ENCODE results near the gene NRSN1. TPM values are rescaled to one million over a fixed set of nuclear protein-coding genes. Genes with fewer than 3 reads are reported as not detected.

Gene NRSN1
- total and polyA plus RNA-seq, 4 donors = not detected

DNA sequence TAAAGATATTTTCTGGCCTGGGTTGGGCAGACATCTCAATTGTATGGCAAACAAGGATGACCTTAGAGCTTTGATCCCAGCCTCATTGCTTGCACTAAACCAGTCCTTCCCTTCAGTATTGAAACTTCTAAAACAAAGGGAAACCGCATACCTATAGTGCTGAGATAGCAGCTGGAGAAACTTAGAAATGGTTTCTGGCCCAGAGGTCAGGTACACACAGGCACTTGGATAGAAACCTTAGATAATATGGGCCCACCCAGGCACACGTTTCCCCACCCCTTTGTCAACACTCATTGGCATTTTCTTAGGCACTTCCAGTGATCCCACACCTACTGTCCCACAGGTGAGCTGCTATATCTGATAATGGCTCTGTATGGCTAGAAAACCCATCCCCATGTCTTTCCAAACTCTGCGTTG is 22.1 kb downstream of the NRSN1 start:
- Histone ChIP-seq H3K4me3 (ENCODE audit: low read depth in 1 of 3, low read length in 3 of 3) (no peak overlapping the region), H3K27me3 (ENCODE audit: control insufficient read depth in 4 of 4, insufficient read depth in 4 of 4, low read length in 3 of 4) (peaks cover 0 to 2% (median 0%) of the 10 kb centered on the region in 4 donors), H3K27ac (ENCODE audit: low read depth in 1 of 2, low read length in 2 of 2) (no peak overlapping the region), H3K9me3 (ENCODE audit: control insufficient read depth in 4 of 4, low read length in 3 of 4) (no peaks in the 10 kb centered on the region), H3K36me3 (ENCODE audit: control insufficient read depth in 4 of 4, insufficient read depth in 3 of 4, low read depth in 1 of 4, low read length in 3 of 4) (no peaks in the 10 kb centered on the region), H3K9ac (ENCODE audit: low read depth in 1 of 2, low read length in 2 of 2) (no peak overlapping the region), H3K4me1 (ENCODE audit: control insufficient read depth in 4 of 4, insufficient read depth in 4 of 4, low read length in 3 of 4) (no peaks in the 10 kb centered on the region)
- WGBS = 79% methylated on average over 3 of the region's 3 CpGs
- no peak for TF ChIP-seq YY1 (IDR thresholded peaks at IDR 0.05)
- no peak for TF ChIP-seq RAD21 (IDR thresholded peaks at IDR 0.05)
- TF ChIP-seq EGR1 (IDR thresholded peaks at IDR 0.05; ENCODE audit: low read depth in 2 of 2) = no peak
- no peak for TF ChIP-seq FOXA1 (IDR thresholded peaks at IDR 0.05)
- TF ChIP-seq, protein P1, sequence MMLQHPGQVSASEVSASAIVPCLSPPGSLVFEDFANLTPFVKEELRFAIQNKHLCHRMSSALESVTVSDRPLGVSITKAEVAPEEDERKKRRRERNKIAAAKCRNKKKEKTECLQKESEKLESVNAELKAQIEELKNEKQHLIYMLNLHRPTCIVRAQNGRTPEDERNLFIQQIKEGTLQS (IDR thresholded peaks at IDR 0.05) = no peak
- TF ChIP-seq, protein P2, sequence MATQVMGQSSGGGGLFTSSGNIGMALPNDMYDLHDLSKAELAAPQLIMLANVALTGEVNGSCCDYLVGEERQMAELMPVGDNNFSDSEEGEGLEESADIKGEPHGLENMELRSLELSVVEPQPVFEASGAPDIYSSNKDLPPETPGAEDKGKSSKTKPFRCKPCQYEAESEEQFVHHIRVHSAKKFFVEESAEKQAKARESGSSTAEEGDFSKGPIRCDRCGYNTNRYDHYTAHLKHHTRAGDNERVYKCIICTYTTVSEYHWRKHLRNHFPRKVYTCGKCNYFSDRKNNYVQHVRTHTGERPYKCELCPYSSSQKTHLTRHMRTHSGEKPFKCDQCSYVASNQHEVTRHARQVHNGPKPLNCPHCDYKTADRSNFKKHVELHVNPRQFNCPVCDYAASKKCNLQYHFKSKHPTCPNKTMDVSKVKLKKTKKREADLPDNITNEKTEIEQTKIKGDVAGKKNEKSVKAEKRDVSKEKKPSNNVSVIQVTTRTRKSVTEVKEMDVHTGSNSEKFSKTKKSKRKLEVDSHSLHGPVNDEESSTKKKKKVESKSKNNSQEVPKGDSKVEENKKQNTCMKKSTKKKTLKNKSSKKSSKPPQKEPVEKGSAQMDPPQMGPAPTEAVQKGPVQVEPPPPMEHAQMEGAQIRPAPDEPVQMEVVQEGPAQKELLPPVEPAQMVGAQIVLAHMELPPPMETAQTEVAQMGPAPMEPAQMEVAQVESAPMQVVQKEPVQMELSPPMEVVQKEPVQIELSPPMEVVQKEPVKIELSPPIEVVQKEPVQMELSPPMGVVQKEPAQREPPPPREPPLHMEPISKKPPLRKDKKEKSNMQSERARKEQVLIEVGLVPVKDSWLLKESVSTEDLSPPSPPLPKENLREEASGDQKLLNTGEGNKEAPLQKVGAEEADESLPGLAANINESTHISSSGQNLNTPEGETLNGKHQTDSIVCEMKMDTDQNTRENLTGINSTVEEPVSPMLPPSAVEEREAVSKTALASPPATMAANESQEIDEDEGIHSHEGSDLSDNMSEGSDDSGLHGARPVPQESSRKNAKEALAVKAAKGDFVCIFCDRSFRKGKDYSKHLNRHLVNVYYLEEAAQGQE (IDR thresholded peaks at IDR 0.05) = no peak
- no peak for TF ChIP-seq CTCF (IDR thresholded peaks at IDR 0.05; ENCODE audit: low read depth, low read length, missing input control)
- TF ChIP-seq GABPA (IDR thresholded peaks at IDR 0.05 in 1 of 2, conservative IDR thresholded peaks at IDR 0.05 in 1 of 2) = no peak
- TF ChIP-seq HNF4A (conservative IDR thresholded peaks at IDR 0.05) = no peak
- TF ChIP-seq JUND (IDR thresholded peaks at IDR 0.05) = no peak
- no peak for TF ChIP-seq FOXA2 (IDR thresholded peaks at IDR 0.05)
- TF ChIP-seq RXRA (IDR thresholded peaks at IDR 0.05) = no peak
- no peak for TF ChIP-seq NR2F2 (IDR thresholded peaks at IDR 0.05)
- no peak for TF ChIP-seq MAX (IDR thresholded peaks at IDR 0.05)
- no peak for TF ChIP-seq HNF4G (IDR thresholded peaks at IDR 0.05)
- TF ChIP-seq ZBTB33 (IDR thresholded peaks at IDR 0.05) = no peak
- TF ChIP-seq TAF1 (conservative IDR thresholded peaks at IDR 0.05) = no peak
- TF ChIP-seq SP1 (IDR thresholded peaks at IDR 0.05) = no peak
- DNase-seq (ENCODE audit: low spot score) = no peak

Measured in liver (tissue), 9 donors.